Activated naive CD8-positive, alpha-beta T cell (primary cell): ENCODE data around the gene COMMD9.

Source experiments
- H3K27ac Mint-ChIP-seq: one replicate; pipeline ENCODE4 v1.8.0; 2021; ENCODE audit warnings: mixed read lengths
- H3K27me3 Mint-ChIP-seq: one replicate; pipeline ENCODE4 v1.8.0; 2021; ENCODE audit warnings: mixed read lengths
- H3K36me3 Mint-ChIP-seq: one replicate; pipeline ENCODE4 v1.8.0; 2021; ENCODE audit warnings: mixed read lengths
- H3K4me1 Mint-ChIP-seq: one replicate; pipeline ENCODE4 v1.8.0; 2021; ENCODE audit warnings: low read depth, mixed read lengths
- H3K4me3 Mint-ChIP-seq: one replicate; pipeline ENCODE4 v1.8.0; 2021; ENCODE audit warnings: mild to moderate bottlenecking, mixed read lengths
- H3K9me3 Mint-ChIP-seq: one replicate; pipeline ENCODE4 v1.8.0; 2021; ENCODE audit warnings: low read depth, mixed read lengths

Gene COMMD9

GRCh38 chr11:36249246-36249645 lies 40.0 kb downstream of the COMMD9 start:
- no peaks in the 10 kb centered on the region for H3K36me3 Mint-ChIP-seq
- no peak overlapping the region for H3K4me3 Mint-ChIP-seq
- H3K4me1 Mint-ChIP-seq: no peaks in the 10 kb centered on the region
- no peaks in the 10 kb centered on the region for H3K9me3 Mint-ChIP-seq
- no peak overlapping the region for H3K27ac Mint-ChIP-seq
- peaks cover 19% of the 10 kb centered on the region for H3K27me3 Mint-ChIP-seq

GRCh38 chr11:36248436-36248835 lies 40.8 kb downstream of the COMMD9 start:
- no peaks in the 10 kb centered on the region for H3K4me1 Mint-ChIP-seq
- no peak overlapping the region for H3K4me3 Mint-ChIP-seq
- H3K9me3 Mint-ChIP-seq: no peaks in the 10 kb centered on the region
- H3K36me3 Mint-ChIP-seq: no peaks in the 10 kb centered on the region
- peaks cover 17% of the 10 kb centered on the region for H3K27me3 Mint-ChIP-seq
- H3K27ac Mint-ChIP-seq: no peak overlapping the region

- Mint-ChIP-seq H3K36me3 (no peaks in the 10 kb centered on the region), H3K27me3 (peaks cover 19% of the 10 kb centered on the region), H3K27ac (no peak overlapping the region), H3K4me3 (no peak overlapping the region), H3K9me3 (no peaks in the 10 kb centered on the region), H3K4me1 (no peaks in the 10 kb centered on the region)
Observed at GRCh38 chr11:36247493-36247892, 41.7 kb downstream of the COMMD9 start.

DNA sequence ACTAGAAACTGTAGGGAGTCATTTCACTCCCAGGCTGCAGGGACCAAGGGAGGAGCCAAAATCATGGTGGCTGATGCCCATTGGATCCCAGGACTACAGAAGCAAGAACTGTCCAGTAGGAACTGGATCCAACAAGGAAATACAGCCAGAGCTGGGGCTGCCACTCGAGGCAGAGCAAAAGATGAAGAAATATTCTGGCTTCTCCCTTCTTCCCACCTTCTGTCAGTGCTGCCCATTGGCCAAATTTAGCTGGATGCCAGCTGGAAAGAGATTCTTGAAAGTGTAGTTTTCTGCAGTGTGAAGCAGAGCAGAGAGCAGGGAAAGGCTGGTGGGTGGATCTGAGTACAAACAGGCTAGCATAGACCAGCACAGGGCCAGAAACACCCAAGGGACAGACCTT lies 45.6 kb downstream of the COMMD9 start:
- Mint-ChIP-seq H3K4me3 (no peak overlapping the region), H3K36me3 (no peaks in the 10 kb centered on the region), H3K9me3 (no peaks in the 10 kb centered on the region), H3K4me1 (no peaks in the 10 kb centered on the region), H3K27me3 (peaks cover 15% of the 10 kb centered on the region), H3K27ac (no peak overlapping the region)

DNA sequence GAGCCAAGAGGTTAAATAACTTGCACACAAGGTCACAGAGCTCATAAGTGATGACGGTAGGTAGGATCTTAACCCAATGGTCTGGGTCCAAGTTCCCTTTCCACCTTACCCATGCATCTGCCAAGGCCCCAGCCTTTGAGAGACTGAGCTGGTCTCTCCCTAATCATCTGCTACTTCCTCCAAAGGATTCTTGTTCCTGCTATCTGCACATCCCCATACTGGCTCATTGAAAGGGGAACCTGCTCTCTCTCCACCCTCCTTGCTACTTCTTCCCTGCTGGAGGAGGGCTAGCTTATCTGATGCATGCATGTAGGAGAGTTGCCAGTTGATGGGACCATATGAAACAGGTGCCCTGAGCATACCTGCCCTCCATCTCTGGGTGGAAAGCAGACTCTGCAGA lies 47.7 kb downstream of the COMMD9 start:
- Mint-ChIP-seq H3K4me3 (no peak overlapping the region), H3K4me1 (no peaks in the 10 kb centered on the region), H3K27me3 (peaks cover 13% of the 10 kb centered on the region), H3K36me3 (no peaks in the 10 kb centered on the region), H3K27ac (no peak overlapping the region), H3K9me3 (no peaks in the 10 kb centered on the region)

DNA sequence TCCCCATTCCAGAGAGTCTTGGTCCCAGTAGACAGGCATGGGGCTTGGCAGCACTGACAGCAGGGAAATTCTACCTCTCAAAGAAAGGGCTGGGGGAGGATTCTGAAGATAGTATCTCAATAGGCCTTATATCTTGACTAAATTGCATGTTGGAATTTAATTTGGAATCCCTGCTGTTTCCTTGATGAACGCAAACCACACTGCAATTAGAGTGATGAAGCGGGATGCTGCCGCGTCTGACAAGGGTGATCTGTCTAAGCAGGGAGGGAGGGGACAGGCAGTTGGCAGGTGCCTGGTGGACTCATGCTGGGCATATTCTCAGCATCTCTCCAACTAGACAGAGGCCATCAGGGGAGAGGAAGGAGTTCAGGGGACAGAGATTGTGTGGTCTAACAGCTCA lies 48.4 kb downstream of the COMMD9 start:
- Mint-ChIP-seq H3K4me1 (no peaks in the 10 kb centered on the region), H3K9me3 (no peaks in the 10 kb centered on the region), H3K27ac (no peak overlapping the region), H3K4me3 (no peak overlapping the region), H3K27me3 (peaks cover 13% of the 10 kb centered on the region), H3K36me3 (no peaks in the 10 kb centered on the region)

- Mint-ChIP-seq H3K4me3 (no peak overlapping the region), H3K4me1 (no peaks in the 10 kb centered on the region), H3K36me3 (no peaks in the 10 kb centered on the region), H3K9me3 (no peaks in the 10 kb centered on the region), H3K27me3 (peaks cover 9% of the 10 kb centered on the region), H3K27ac (no peak overlapping the region)
Observed at GRCh38 chr11:36240173-36240572, 49.1 kb downstream of the COMMD9 start.

DNA sequence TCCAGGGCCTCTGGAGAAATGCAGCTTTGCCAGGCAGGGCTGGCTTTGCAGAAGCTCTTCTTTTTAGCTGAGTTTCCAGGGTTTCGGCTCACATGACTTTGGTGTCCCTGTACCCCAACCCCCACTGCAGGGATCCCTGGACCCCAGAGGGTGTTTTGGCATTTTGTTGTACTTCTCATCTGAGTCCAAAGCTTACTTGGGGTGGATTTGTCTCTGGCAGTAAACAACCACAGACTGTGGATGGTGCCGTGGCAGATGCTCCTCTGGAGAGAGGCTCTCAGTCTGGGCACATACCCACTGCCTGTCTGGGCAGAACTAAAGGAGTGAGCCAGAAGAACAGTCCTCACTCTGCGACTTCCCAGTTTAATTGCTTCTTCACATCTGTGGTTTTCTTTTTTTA lies 49.6 kb downstream of the COMMD9 start:
- no peak overlapping the region for H3K27ac Mint-ChIP-seq
- no peaks in the 10 kb centered on the region for H3K4me1 Mint-ChIP-seq
- no peak overlapping the region for H3K4me3 Mint-ChIP-seq
- no peaks in the 10 kb centered on the region for H3K36me3 Mint-ChIP-seq
- no peaks in the 10 kb centered on the region for H3K9me3 Mint-ChIP-seq
- H3K27me3 Mint-ChIP-seq: peaks cover 8% of the 10 kb centered on the region

DNA sequence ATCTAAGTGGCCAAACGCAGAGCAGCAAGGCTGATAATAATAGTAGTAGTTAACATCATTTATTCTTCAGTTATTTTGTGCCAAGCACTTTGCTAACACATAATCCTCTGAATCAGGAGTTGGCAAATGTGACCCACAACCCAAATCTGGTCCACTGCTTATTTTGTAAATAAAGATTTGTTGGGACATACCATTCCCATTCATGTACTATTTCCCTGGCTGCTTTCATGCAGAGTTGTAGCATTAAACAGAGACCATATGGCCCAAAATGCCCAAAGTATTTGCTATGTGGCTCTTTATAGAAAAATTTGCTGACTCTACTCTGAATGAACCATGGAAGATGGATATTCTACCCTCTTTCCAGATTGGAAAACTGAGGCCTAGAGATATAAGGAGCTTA lies 50.3 kb downstream of the COMMD9 start:
- H3K4me3 Mint-ChIP-seq: no peak overlapping the region
- H3K36me3 Mint-ChIP-seq: no peaks in the 10 kb centered on the region
- no peaks in the 10 kb centered on the region for H3K4me1 Mint-ChIP-seq
- no peak overlapping the region for H3K27ac Mint-ChIP-seq
- peaks cover 9% of the 10 kb centered on the region for H3K27me3 Mint-ChIP-seq
- no peaks in the 10 kb centered on the region for H3K9me3 Mint-ChIP-seq

DNA sequence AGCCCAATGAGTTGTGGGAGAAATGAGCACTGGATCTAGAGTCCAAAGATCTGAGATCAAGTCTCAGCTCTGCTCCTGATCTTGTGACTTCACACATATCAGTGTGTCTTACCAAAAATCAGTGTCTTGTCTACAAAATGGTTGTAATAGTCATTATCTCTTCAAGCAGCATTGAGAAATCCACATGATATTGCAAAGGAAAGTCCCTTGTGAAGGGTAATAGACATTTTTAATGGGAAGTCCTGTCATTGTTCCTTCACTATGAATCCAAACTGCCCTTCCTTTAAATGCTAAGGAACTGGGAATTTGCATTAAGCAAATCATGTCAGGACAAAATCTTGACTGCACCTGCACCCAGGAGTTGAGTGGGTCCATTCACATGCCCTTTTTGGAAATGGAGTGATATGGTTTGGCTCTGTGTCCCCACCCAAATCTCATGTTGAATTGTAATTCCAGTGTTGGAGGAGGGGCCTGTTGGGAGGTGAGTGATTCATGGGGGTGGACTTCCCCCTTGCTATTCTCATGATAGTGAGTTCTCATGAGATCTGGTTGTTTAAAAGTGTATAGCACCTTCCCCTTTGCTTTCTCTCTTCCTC lies 51.1 kb downstream of the COMMD9 start:
- Mint-ChIP-seq H3K36me3 (no peaks in the 10 kb centered on the region), H3K4me1 (no peaks in the 10 kb centered on the region), H3K27me3 (peaks cover 7% of the 10 kb centered on the region), H3K9me3 (no peaks in the 10 kb centered on the region), H3K27ac (no peak overlapping the region), H3K4me3 (no peak overlapping the region)

GRCh38 chr11:36237391-36237790 lies 51.8 kb downstream of the COMMD9 start:
- H3K9me3 Mint-ChIP-seq: no peaks in the 10 kb centered on the region
- H3K27ac Mint-ChIP-seq: no peak overlapping the region
- no peaks in the 10 kb centered on the region for H3K4me1 Mint-ChIP-seq
- no peak overlapping the region for H3K4me3 Mint-ChIP-seq
- H3K27me3 Mint-ChIP-seq: peaks cover 10% of the 10 kb centered on the region
- H3K36me3 Mint-ChIP-seq: no peaks in the 10 kb centered on the region

DNA sequence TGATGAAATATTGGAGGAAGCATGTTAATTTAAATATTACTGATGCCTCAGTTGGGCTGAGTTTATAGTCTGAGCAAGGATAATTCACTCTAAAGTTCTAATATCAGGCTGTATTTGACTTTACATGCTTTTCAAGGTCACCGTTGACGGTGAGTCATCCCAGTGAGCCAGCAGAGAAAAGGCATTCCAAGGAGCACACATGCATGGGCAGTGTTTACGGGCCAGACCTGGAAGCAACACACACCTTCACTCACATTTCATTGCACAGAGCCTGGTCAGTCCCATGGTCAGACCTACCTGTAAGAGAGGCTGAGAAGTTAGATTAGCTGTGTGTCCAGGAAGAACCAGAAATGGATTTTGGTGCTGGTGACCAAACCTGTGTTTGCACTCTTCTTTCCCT lies 53.5 kb downstream of the COMMD9 start:
- Mint-ChIP-seq H3K4me1 (no peaks in the 10 kb centered on the region), H3K27ac (no peak overlapping the region), H3K4me3 (no peak overlapping the region), H3K27me3 (peaks cover 9% of the 10 kb centered on the region), H3K9me3 (no peaks in the 10 kb centered on the region), H3K36me3 (no peaks in the 10 kb centered on the region)

- H3K4me3 Mint-ChIP-seq: no peak overlapping the region
- H3K9me3 Mint-ChIP-seq: no peaks in the 10 kb centered on the region
- H3K36me3 Mint-ChIP-seq: no peaks in the 10 kb centered on the region
- peaks cover 12% of the 10 kb centered on the region for H3K27me3 Mint-ChIP-seq
- no peak overlapping the region for H3K27ac Mint-ChIP-seq
- H3K4me1 Mint-ChIP-seq: no peaks in the 10 kb centered on the region
Observed at GRCh38 chr11:36234825-36235224, 54.4 kb downstream of the COMMD9 start.

DNA sequence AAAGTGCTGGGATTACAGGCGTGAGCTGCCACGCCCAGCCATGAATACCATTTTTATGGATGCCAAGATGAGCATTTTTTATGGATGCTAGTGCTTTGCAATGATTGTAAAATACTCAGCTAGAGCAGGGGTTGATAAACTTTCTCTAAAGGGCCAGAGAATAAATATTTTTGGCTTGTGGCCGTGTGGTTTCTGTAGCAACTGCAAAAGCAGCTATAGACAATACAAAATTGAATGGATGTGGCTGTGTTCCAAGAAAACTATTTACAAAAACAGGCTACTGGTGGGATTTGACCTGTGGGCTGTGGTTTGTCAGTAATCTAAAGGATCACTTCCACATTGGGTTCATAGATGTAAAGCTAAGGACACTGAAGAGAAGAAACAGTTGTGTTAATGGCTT lies 56.0 kb downstream of the COMMD9 start:
- no peak overlapping the region for H3K4me3 Mint-ChIP-seq
- no peak overlapping the region for H3K27ac Mint-ChIP-seq
- H3K36me3 Mint-ChIP-seq: no peaks in the 10 kb centered on the region
- H3K9me3 Mint-ChIP-seq: no peaks in the 10 kb centered on the region
- H3K27me3 Mint-ChIP-seq: peaks cover 12% of the 10 kb centered on the region
- no peaks in the 10 kb centered on the region for H3K4me1 Mint-ChIP-seq

GRCh38 chr11:36230779-36231699 lies 58.2 kb downstream of the COMMD9 start:
- Mint-ChIP-seq H3K9me3 (no peaks in the 10 kb centered on the region), H3K4me3 (no peak overlapping the region), H3K4me1 (no peaks in the 10 kb centered on the region), H3K27ac (no peak overlapping the region), H3K36me3 (no peaks in the 10 kb centered on the region), H3K27me3 (peaks cover 10% of the 10 kb centered on the region)
